SK-N-SH (cell line): ENCODE measurements around the gene DPEP1.

Experiments used
- CHD2 ChIP-seq: fragments of 150-350 bp; IDR thresholded peaks from 2 replicates; pipeline ENCODE4 v1.6.1; 2018; ENCODE audit warnings: low read length; ENCODE audit not compliant: partially characterized antibody
- CTCF ChIP-seq: fragments of 200-600 bp; sonication (generic); IDR thresholded peaks from 2 replicates; pipeline ENCODE4 v1.6.1; 2017; ENCODE audit warnings: antibody characterized with exemption, mild to moderate bottlenecking, moderate library complexity
- EP300 ChIP-seq, 2 experiments: IDR thresholded peaks; 2 replicates each; pipeline versions ENCODE4 v1.4.0 to v1.6.1; 2012; ENCODE audit warnings: borderline replicate concordance in 1 of 2, low read depth in 1 of 2, low read length in 1 of 2
- FOXJ3 ChIP-seq: sonication (generic); formaldehyde crosslinking; IDR thresholded peaks from 2 replicates; pipeline ENCODE4 v1.5.1; 2020; ENCODE audit warnings: mild to moderate bottlenecking, missing genetic modification reagents
- GABPA ChIP-seq: IDR thresholded peaks from 2 replicates; pipeline ENCODE4 v1.4.0; 2012; ENCODE audit warnings: low read depth, mild to moderate bottlenecking
- MEF2A ChIP-seq: IDR thresholded peaks from 2 replicates; pipeline ENCODE4 v1.4.0; 2012; ENCODE audit warnings: low read depth, borderline replicate concordance
- MXI1 ChIP-seq: IDR thresholded peaks from 2 replicates; pipeline ENCODE4 v1.6.1; 2012; ENCODE audit warnings: mild to moderate bottlenecking, low read depth, low read length, improper control_type of control experiment
- POLR2AphosphoS5 ChIP-seq: IDR thresholded peaks from 2 replicates; pipeline ENCODE4 v1.6.1; 2012; ENCODE audit warnings: low read depth, low read length
- SIN3A ChIP-seq: IDR thresholded peaks from 2 replicates; pipeline ENCODE4 v1.6.1; 2012; ENCODE audit warnings: low read depth, mild to moderate bottlenecking, low read length, moderate library complexity, borderline replicate concordance
- SMC3 ChIP-seq: IDR thresholded peaks from 2 replicates; pipeline ENCODE4 v1.6.1; 2012; ENCODE audit warnings: low read depth, low read length, improper control_type of control experiment
- USF1 ChIP-seq: IDR thresholded peaks from 2 replicates; pipeline ENCODE4 v1.4.0; 2012; ENCODE audit warnings: low read depth, borderline replicate concordance
- YY1 ChIP-seq: IDR thresholded peaks from 2 replicates; pipeline ENCODE4 v1.4.0; 2012; ENCODE audit warnings: low read depth, mild to moderate bottlenecking
- TF ChIP-seq, protein P1 (sequence below): IDR thresholded peaks from 2 replicates; pipeline ENCODE4 v1.6.1; 2012; ENCODE audit warnings: mild to moderate bottlenecking, low read depth, low read length, moderate library complexity
- TF ChIP-seq, protein P2 (sequence below): IDR thresholded peaks from 2 replicates; pipeline ENCODE4 v1.4.0; 2012; ENCODE audit warnings: low read depth

DNA sequence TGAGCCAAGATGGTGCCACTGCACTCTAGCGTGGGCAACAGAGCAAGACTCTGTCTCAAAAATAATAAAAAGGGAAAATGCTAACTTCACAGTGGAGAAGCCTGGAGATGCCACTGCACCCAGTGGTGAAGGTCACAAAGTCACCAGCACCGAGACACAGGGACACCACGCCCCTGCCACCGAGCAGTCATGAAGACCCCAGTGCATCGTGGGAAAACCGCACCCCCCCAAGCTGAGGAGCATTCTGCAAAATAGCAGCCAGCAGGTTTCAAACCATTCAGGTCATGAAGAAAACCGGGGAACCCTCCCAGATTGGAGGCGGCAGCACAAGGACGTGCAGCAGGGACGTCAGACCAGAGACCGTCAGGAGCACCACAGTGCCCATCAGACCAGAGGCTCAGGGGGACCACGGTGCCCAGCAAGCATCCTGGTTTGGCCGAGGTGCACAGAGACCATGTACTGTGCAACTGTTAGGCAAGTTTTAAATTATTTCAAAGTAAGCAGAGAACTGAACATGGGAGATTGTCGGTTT, 30.4 kb downstream of the DPEP1 start:
- TF ChIP-seq MXI1 = no peak
- TF ChIP-seq FOXJ3 (CRISPR knock-in tag) = no peak
- no peak for TF ChIP-seq SIN3A
- no peak for TF ChIP-seq CTCF
- TF ChIP-seq POLR2AphosphoS5 = no peak; the same call in 1 of the 2 replicates
- no peak for TF ChIP-seq EP300 (IDR thresholded peaks at IDR 0.05; ENCODE audit: borderline replicate concordance in 1 of 2, low read depth in 1 of 2, low read length in 1 of 2)
- TF ChIP-seq SMC3 = no peak
- TF ChIP-seq USF1 = no peak
- TF ChIP-seq, protein P1, sequence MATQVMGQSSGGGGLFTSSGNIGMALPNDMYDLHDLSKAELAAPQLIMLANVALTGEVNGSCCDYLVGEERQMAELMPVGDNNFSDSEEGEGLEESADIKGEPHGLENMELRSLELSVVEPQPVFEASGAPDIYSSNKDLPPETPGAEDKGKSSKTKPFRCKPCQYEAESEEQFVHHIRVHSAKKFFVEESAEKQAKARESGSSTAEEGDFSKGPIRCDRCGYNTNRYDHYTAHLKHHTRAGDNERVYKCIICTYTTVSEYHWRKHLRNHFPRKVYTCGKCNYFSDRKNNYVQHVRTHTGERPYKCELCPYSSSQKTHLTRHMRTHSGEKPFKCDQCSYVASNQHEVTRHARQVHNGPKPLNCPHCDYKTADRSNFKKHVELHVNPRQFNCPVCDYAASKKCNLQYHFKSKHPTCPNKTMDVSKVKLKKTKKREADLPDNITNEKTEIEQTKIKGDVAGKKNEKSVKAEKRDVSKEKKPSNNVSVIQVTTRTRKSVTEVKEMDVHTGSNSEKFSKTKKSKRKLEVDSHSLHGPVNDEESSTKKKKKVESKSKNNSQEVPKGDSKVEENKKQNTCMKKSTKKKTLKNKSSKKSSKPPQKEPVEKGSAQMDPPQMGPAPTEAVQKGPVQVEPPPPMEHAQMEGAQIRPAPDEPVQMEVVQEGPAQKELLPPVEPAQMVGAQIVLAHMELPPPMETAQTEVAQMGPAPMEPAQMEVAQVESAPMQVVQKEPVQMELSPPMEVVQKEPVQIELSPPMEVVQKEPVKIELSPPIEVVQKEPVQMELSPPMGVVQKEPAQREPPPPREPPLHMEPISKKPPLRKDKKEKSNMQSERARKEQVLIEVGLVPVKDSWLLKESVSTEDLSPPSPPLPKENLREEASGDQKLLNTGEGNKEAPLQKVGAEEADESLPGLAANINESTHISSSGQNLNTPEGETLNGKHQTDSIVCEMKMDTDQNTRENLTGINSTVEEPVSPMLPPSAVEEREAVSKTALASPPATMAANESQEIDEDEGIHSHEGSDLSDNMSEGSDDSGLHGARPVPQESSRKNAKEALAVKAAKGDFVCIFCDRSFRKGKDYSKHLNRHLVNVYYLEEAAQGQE = no peak
- no peak for TF ChIP-seq YY1
- TF ChIP-seq, protein P2, sequence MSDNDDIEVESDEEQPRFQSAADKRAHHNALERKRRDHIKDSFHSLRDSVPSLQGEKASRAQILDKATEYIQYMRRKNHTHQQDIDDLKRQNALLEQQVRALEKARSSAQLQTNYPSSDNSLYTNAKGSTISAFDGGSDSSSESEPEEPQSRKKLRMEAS = no peak
- TF ChIP-seq CHD2 = no peak
- no peak for TF ChIP-seq GABPA
- no peak for TF ChIP-seq MEF2A
